Fibroblast of skin of left quadriceps (primary cell): Measurements from ENCODE around the gene LINS1.

ENCODE experiments used
- DNase-seq, 2 experiments: peaks; one replicate each; pipeline ENCODE4 v3.0.0-alpha.2; 2013; ENCODE audit warnings: low read depth in 2 of 2

LINS1 gene

GRCh38 chr15:100559330-100559729, 42.7 kb downstream of the LINS1 start:
- no peak for DNase-seq

GRCh38 chr15:100558771-100559254, 43.2 kb downstream of the LINS1 start:
- no peak for DNase-seq

- no peak for DNase-seq
Observed at GRCh38 chr15:100553468-100553867, 48.5 kb downstream of the LINS1 start.

GRCh38 chr15:100547961-100548360, 54.0 kb downstream of the LINS1 start:
- no peak for DNase-seq

GRCh38 chr15:100544946-100545345, 57.0 kb downstream of the LINS1 start:
- no peak for DNase-seq

- DNase-seq, result no peak
Observed at GRCh38 chr15:100544338-100544841, 57.6 kb downstream of the LINS1 start.

GRCh38 chr15:100542290-100542689, 59.7 kb downstream of the LINS1 start:
- DNase-seq, result no peak

GRCh38 chr15:100537331-100537730, 64.7 kb downstream of the LINS1 start:
- no peak for DNase-seq

- no peak for DNase-seq
Observed at GRCh38 chr15:100536733-100537132, 65.3 kb downstream of the LINS1 start.

GRCh38 chr15:100533886-100534285, 68.1 kb downstream of the LINS1 start:
- no peak for DNase-seq

- DNase-seq, result no peak
Observed at GRCh38 chr15:100531823-100532327, 70.1 kb downstream of the LINS1 start.

GRCh38 chr15:100531204-100531603, 70.8 kb downstream of the LINS1 start:
- no peak for DNase-seq

GRCh38 chr15:100529556-100529955, 72.4 kb downstream of the LINS1 start:
- no peak for DNase-seq

GRCh38 chr15:100528833-100529428, 73.1 kb downstream of the LINS1 start, which contains the start of gene CERS3:
CERS3 (minus strand) TSS chr15:100528950; CDS start chr15:100501849, 27,101 bp downstream.
- DNase-seq, result no peak

GRCh38 chr15:100526027-100526481, 75.9 kb downstream of the LINS1 start:
- no peak for DNase-seq

- DNase-seq, result no peak
Observed at GRCh38 chr15:100525436-100525835, 76.5 kb downstream of the LINS1 start.

GRCh38 chr15:100524326-100524725, 77.7 kb downstream of the LINS1 start:
- DNase-seq, result no peak

GRCh38 chr15:100521907-100522306, 80.1 kb downstream of the LINS1 start:
- no peak for DNase-seq

- no peak for DNase-seq
Observed at GRCh38 chr15:100520132-100520921, 81.7 kb downstream of the LINS1 start.

GRCh38 chr15:100517846-100518245, 84.1 kb downstream of the LINS1 start:
- DNase-seq, result no peak
